OCI-LY7 (cell line): ENCODE measurements around the gene C15orf40. TPM values are rescaled to one million over a fixed set of nuclear protein-coding genes. Genes with fewer than 3 reads are reported as not detected.
A peak's percentile ranks its signal among the peaks of the same experiment; 100 is the strongest.

Experiments
- Bru-seq: library from RNA; stranded (reverse); fragments of 400-500 nt; gene quantifications from one replicate; lab custom pipeline; 2021; lab: Mats Ljungman, UMichigan
- BruChase-seq, 2 experiments: library from RNA; stranded (reverse); fragments of 400-500 nt; gene quantifications; one replicate each; lab custom pipeline; 2021; lab: Mats Ljungman, UMichigan
- BruUV-seq: library from RNA; stranded (reverse); fragments of 400-500 nt; replicated peaks from 2 replicates; lab custom pipeline; 2021; lab: Mats Ljungman, UMichigan
- CTCF ChIA-PET: fragments of 300-600 bp; sonication (Branson Sonifier 250); formaldehyde crosslinking; loops from one replicate; lab custom pipeline; 2022; ENCODE audit warnings: antibody characterized with exemption; ENCODE audit not compliant: unreplicated experiment; lab: Charles Lee
- POLR2A ChIA-PET: fragments of 300-600 bp; sonication (Branson Sonifier 250); formaldehyde crosslinking; loops from one replicate; lab custom pipeline; 2022; ENCODE audit warnings: antibody characterized with exemption; lab: Charles Lee
- DNase-seq: peaks from one replicate; pipeline ENCODE4 v3.0.0-alpha.2; 2015; ENCODE audit warnings: low spot score
- H2AFZ ChIP-seq: fragments of 200-600 bp; sonication (generic), shearing (Covaris generic); 2 replicates; pipeline ENCODE4 v1.6.1; 2014; ENCODE audit warnings: mild to moderate bottlenecking, antibody characterized with exemption, low read length, moderate library complexity
- H3K27ac ChIP-seq: fragments of 200-600 bp; sonication (generic); 2 replicates; pipeline ENCODE4 v1.5.1; 2014; ENCODE audit warnings: mixed run types, low read depth, mild to moderate bottlenecking, moderate library complexity, low read length, inconsistent platforms; ENCODE audit not compliant: poor library complexity, severe bottlenecking
- H3K36me3 ChIP-seq: fragments of 200-600 bp; sonication (generic); 2 replicates; pipeline ENCODE4 v1.6.1; 2014; ENCODE audit warnings: mild to moderate bottlenecking, antibody characterized with exemption, low read length, moderate library complexity, mixed read lengths; ENCODE audit not compliant: insufficient read depth
- H3K4me1 ChIP-seq: fragments of 200-600 bp; sonication (generic); 2 replicates; pipeline ENCODE4 v1.5.1; 2014; ENCODE audit warnings: mild to moderate bottlenecking, low read length; ENCODE audit not compliant: insufficient read depth, poor library complexity, severe bottlenecking
- H3K4me2 ChIP-seq: fragments of 200-600 bp; sonication (generic); 2 replicates; pipeline ENCODE4 v1.6.1; 2014; ENCODE audit warnings: mild to moderate bottlenecking, low read length
- H3K4me3 ChIP-seq: fragments of 200-600 bp; sonication (generic); 2 replicates; pipeline ENCODE4 v1.5.1; 2014; ENCODE audit warnings: mild to moderate bottlenecking, low read depth, low read length; ENCODE audit not compliant: poor library complexity, severe bottlenecking
- H3K79me2 ChIP-seq: fragments of 200-600 bp; sonication (generic); 2 replicates; pipeline ENCODE4 v1.6.1; 2016; ENCODE audit warnings: low read depth, mild to moderate bottlenecking, low read length, moderate library complexity, mixed read lengths; ENCODE audit not compliant: insufficient read depth
- H3K9me2 ChIP-seq: fragments of 200-600 bp; sonication (generic); 2 replicates; pipeline ENCODE4 v1.6.1; 2016; ENCODE audit warnings: mild to moderate bottlenecking, low read length, mixed read lengths; ENCODE audit not compliant: insufficient read depth
- H3K9me3 ChIP-seq: fragments of 200-600 bp; sonication (generic); 2 replicates; pipeline ENCODE4 v1.6.1; 2014; ENCODE audit warnings: mild to moderate bottlenecking, mixed run types, low read length, mixed read lengths
- H4K20me1 ChIP-seq: fragments of 200-600 bp; sonication (generic); 2 replicates; pipeline ENCODE4 v1.6.1; 2014; ENCODE audit warnings: mild to moderate bottlenecking, antibody characterized with exemption, low read length, moderate library complexity, mixed read lengths; ENCODE audit not compliant: insufficient read depth
- CTCF ChIP-seq: fragments of 200-600 bp; sonication (generic); conservative IDR thresholded peaks from 2 replicates; pipeline ENCODE4 v1.5.1; 2014; ENCODE audit warnings: mild to moderate bottlenecking, antibody characterized with exemption, low read length, moderate library complexity, mixed read lengths
- EZH2phosphoT487 ChIP-seq: fragments of 200-600 bp; sonication (generic); IDR thresholded peaks from 2 replicates; pipeline ENCODE4 v1.6.1; 2018; ENCODE audit warnings: low read depth, borderline replicate concordance, mild to moderate bottlenecking, mixed run types, antibody characterized with exemption, low read length, moderate library complexity, mixed read lengths
- intact Hi-C: fragments of 100-400 bp; cut with micrococcal nuclease; formaldehyde crosslinking; loops from one replicate; pipeline ENCODE4 v1.10.0; 2022; ENCODE audit not compliant: unreplicated experiment
- long read RNA-seq: library from polyadenylated mRNA; stranded (forward); transcript quantifications from one replicate; pipeline ENCODE4 v2.0.0, GENCODE V29; 2022
- total RNA-seq, 2 experiments: library from RNA; depleted of rRNA in 1 of 2; stranded (reverse); fragments of >200 nt in 1 of 2; shearing (Covaris generic) in 1 of 2; gene quantifications; 2 replicates each; pipeline ENCODE4 v1.2.3, GENCODE V29; 2014 to 2022

Gene C15orf40
- total RNA-seq (2014; rRNA removed; shearing (Covaris generic)) (29.9 and 33.8 TPM in 2 replicates), total RNA-seq (2022) (37.9 and 45.8 TPM in 2 replicates), Bru-seq, nascent RNA (percentile 75 among the genes with signal in this experiment), BruChase-seq, experiment 1, labeled RNA remaining after a 6-hour chase (percentile 85 among the genes with signal in this experiment), BruChase-seq, experiment 2, labeled RNA remaining after a 2-hour chase (percentile 81 among the genes with signal in this experiment)
- long read RNA-seq, full-length matches to known transcripts = 47 of 79 reads
- long read RNA-seq, partial matches to known transcripts = 1 of 79 reads
- long read RNA-seq, other reads (novel, unspliced or antisense) = 31 of 79 reads

GRCh38 chr15:83011271-83012075 is at the start of gene C15orf40:
TSS of gene C15orf40 (minus strand) at chr15:83011639. CDS start at chr15:83011607, 32 bp downstream.
- intact Hi-C loops = loop anchor here (1.0 kb wide), 3 partner anchors 56 to 197 kb away; partner anchors contain the start of gene BTBD1
- TSS peak; percentile 78 for BruUV-seq
- H2AFZ ChIP-seq = peak within 1 kb of the TSS; percentile 91
- no peaks in the 10 kb centered on the region for H3K9me2 ChIP-seq
- no peak for TF ChIP-seq EZH2phosphoT487
- TF ChIP-seq CTCF = peak; percentile 77
- peaks cover 23% of the 10 kb centered on the region for H3K4me1 ChIP-seq
- peak; percentile 96 for DNase-seq
- peaks cover 12% of the 10 kb centered on the region for H3K79me2 ChIP-seq
- peak within 1 kb of the TSS; percentile 74 for H3K27ac ChIP-seq
- peak within 1 kb of the TSS; percentile 92 for H3K4me2 ChIP-seq
- H3K9me3 ChIP-seq = no peaks in the 10 kb centered on the region
- peak within 1 kb of the TSS; percentile 93 for H3K4me3 ChIP-seq
- H4K20me1 ChIP-seq = peaks cover 8% of the 10 kb centered on the region; the same call in 1 of the 2 replicates
- CTCF ChIA-PET = interaction anchor here (1.0 to 1.9 kb wide), 3 partner anchors 15 to 197 kb away, joined by 3 to 6 read pairs (median 3); partner anchors contain the start of gene BTBD1
- POLR2A ChIA-PET = interaction anchor here (0.5 to 2.4 kb wide), 7 partner anchors 10 to 1887 kb away, joined by 3 to 6 read pairs (median 4); no protein-coding TSS in a partner anchor
- H3K36me3 ChIP-seq = peaks cover 49% of the 10 kb centered on the region

- Histone ChIP-seq H3K9me2 (no peaks in the 10 kb centered on the region), H4K20me1 (peaks cover 21% of the 10 kb centered on the region; the same call in 1 of the 2 replicates), H3K27ac (no peak overlapping the region), H3K9me3 (no peaks in the 10 kb centered on the region), H3K36me3 (peaks cover 94% of the 10 kb centered on the region), H3K79me2 (peaks cover 71% of the 10 kb centered on the region), H3K4me2 (no peak overlapping the region), H3K4me3 (no peak overlapping the region), H3K4me1 (peaks cover 12% of the 10 kb centered on the region), H2AFZ (no peak overlapping the region)
- no peak for DNase-seq
- ChIA-PET POLR2A (interaction anchor here (0.5 to 1.3 kb wide), 2 partner anchors 7 to 42 kb away, joined by 3 to 4 read pairs; no protein-coding TSS in a partner anchor), CTCF (interaction anchor here (0.5 kb wide), 1 partner anchor 148 kb away, joined by 3 read pairs; no protein-coding TSS in a partner anchor)
- BruUV-seq = no TSS peak
- intact Hi-C loops = no loop called here
- TF ChIP-seq EZH2phosphoT487 = no peak
- no peak for TF ChIP-seq CTCF
Measured at GRCh38 chr15:83057696-83058376, 46.4 kb upstream of the C15orf40 start.
